ENCODE results near the gene SLC9A9.

GRCh38 chr3:143707848-143708247 lies 140.4 kb downstream of the SLC9A9 start:
- TF ChIP-seq POLR2A (IDR thresholded peaks at IDR 0.05), result no peak
- TF ChIP-seq, protein P1, sequence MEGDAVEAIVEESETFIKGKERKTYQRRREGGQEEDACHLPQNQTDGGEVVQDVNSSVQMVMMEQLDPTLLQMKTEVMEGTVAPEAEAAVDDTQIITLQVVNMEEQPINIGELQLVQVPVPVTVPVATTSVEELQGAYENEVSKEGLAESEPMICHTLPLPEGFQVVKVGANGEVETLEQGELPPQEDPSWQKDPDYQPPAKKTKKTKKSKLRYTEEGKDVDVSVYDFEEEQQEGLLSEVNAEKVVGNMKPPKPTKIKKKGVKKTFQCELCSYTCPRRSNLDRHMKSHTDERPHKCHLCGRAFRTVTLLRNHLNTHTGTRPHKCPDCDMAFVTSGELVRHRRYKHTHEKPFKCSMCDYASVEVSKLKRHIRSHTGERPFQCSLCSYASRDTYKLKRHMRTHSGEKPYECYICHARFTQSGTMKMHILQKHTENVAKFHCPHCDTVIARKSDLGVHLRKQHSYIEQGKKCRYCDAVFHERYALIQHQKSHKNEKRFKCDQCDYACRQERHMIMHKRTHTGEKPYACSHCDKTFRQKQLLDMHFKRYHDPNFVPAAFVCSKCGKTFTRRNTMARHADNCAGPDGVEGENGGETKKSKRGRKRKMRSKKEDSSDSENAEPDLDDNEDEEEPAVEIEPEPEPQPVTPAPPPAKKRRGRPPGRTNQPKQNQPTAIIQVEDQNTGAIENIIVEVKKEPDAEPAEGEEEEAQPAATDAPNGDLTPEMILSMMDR (IDR thresholded peaks at IDR 0.05), result no peak

Measured in breast epithelium (tissue), 3 donors.